GM23338 (cell line): ENCODE data around the gene UNC5B. TPM values are rescaled to one million over a fixed set of nuclear protein-coding genes. Genes with fewer than 3 reads are reported as not detected.
A peak's percentile ranks its signal among the peaks of the same experiment; 100 is the strongest.

Experiments
- ATAC-seq: fragments of 200-7000 bp; cut with Tn5 transposase; 3 replicates; pipeline ENCODE4 v1.9.1; 2020
- DNase-seq: peaks from one replicate; pipeline ENCODE4 v3.0.0-alpha.2; 2015; ENCODE audit warnings: low spot score
- H2AFZ ChIP-seq: fragments of 200-600 bp; sonication (generic); 2 replicates; pipeline ENCODE4 v1.8.0; 2016; ENCODE audit warnings: antibody characterized with exemption, mild to moderate bottlenecking, moderate library complexity
- H3F3A ChIP-seq: fragments of 200-600 bp; sonication (generic); replicated peaks from 2 replicates; pipeline ENCODE4 v1.8.0; 2017; ENCODE audit warnings: antibody characterized with exemption, mixed run types, low read depth
- H3K27ac ChIP-seq: fragments of 200-600 bp; sonication (generic); 2 replicates; pipeline ENCODE4 v1.6.1; 2016; ENCODE audit warnings: low read depth
- H3K27me3 ChIP-seq: fragments of 200-600 bp; sonication (generic); 2 replicates; pipeline ENCODE4 v1.8.0; 2016; ENCODE audit warnings: mild to moderate bottlenecking, mixed run types, moderate library complexity; ENCODE audit not compliant: insufficient read depth
- H3K36me3 ChIP-seq: fragments of 200-600 bp; sonication (generic); 2 replicates; pipeline ENCODE4 v1.8.0; 2016; ENCODE audit warnings: mild to moderate bottlenecking; ENCODE audit not compliant: insufficient read depth
- H3K4me1 ChIP-seq: fragments of 200-600 bp; sonication (generic); 2 replicates; pipeline ENCODE4 v1.8.0; 2016; ENCODE audit warnings: mild to moderate bottlenecking, moderate library complexity; ENCODE audit not compliant: insufficient read depth
- H3K4me2 ChIP-seq: fragments of 200-600 bp; sonication (generic); 2 replicates; pipeline ENCODE4 v1.7.1; 2017; ENCODE audit warnings: mixed run types
- H3K4me3 ChIP-seq: fragments of 200-600 bp; sonication (generic); 2 replicates; pipeline ENCODE4 v1.6.1; 2016; ENCODE audit warnings: mixed run types
- H3K79me2 ChIP-seq: fragments of 200-600 bp; sonication (generic); replicated peaks from 2 replicates; pipeline ENCODE4 v1.8.0; 2017; ENCODE audit warnings: mild to moderate bottlenecking; ENCODE audit not compliant: insufficient read depth
- H3K9me2 ChIP-seq: fragments of 200-600 bp; sonication (generic); 2 replicates; pipeline ENCODE4 v1.8.0; 2017; ENCODE audit not compliant: insufficient read depth
- H4K20me1 ChIP-seq: fragments of 200-600 bp; sonication (generic); replicated peaks from 2 replicates; pipeline ENCODE4 v1.8.0; 2017; ENCODE audit warnings: mild to moderate bottlenecking; ENCODE audit not compliant: insufficient read depth
- H3K27ac Mint-ChIP-seq: 2 replicates; pipeline ENCODE4 v1.8.0; 2020; ENCODE audit warnings: inconsistent platforms, mild to moderate bottlenecking, moderate library complexity, mixed read lengths
- H3K27me3 Mint-ChIP-seq: 3 replicates; pipeline ENCODE4 v1.8.0; 2022; ENCODE audit warnings: low read depth, mild to moderate bottlenecking, moderate library complexity, mixed read lengths, inconsistent platforms; ENCODE audit not compliant: insufficient read depth, poor library complexity
- H3K36me3 Mint-ChIP-seq: 3 replicates; pipeline ENCODE4 v1.8.0; 2021; ENCODE audit warnings: low read depth, mild to moderate bottlenecking, inconsistent platforms, moderate library complexity, mixed read lengths
- H3K4me1 Mint-ChIP-seq: 3 replicates; pipeline ENCODE4 v1.8.0; 2020; ENCODE audit warnings: mild to moderate bottlenecking, inconsistent platforms, mixed read lengths
- H3K4me3 Mint-ChIP-seq: 3 replicates; pipeline ENCODE4 v1.8.0; 2021; ENCODE audit warnings: moderate library complexity, mild to moderate bottlenecking, inconsistent platforms, mixed read lengths
- H3K9me3 Mint-ChIP-seq: 3 replicates; pipeline ENCODE4 v1.8.0; 2020; ENCODE audit warnings: moderate library complexity, mild to moderate bottlenecking, inconsistent platforms, mixed read lengths
- ETS1 ChIP-seq: IDR thresholded peaks from 2 replicates; pipeline ENCODE4 v1.6.1; 2016; ENCODE audit warnings: antibody characterized with exemption
- EZH2phosphoT487 ChIP-seq: fragments of 200-600 bp; sonication (generic); IDR thresholded peaks from one replicate; pipeline ENCODE4 v1.8.1; 2018; ENCODE audit warnings: antibody characterized with exemption; ENCODE audit not compliant: unreplicated experiment
- NANOG ChIP-seq: IDR thresholded peaks from 2 replicates; pipeline ENCODE4 v1.6.1; 2016; ENCODE audit warnings: antibody characterized with exemption, borderline replicate concordance
- POLR2AphosphoS5 ChIP-seq: IDR thresholded peaks from 2 replicates; pipeline ENCODE4 v1.6.1; 2016; ENCODE audit warnings: antibody characterized with exemption, low read depth
- STAT1 ChIP-seq: IDR thresholded peaks from one replicate; pipeline ENCODE4 v1.6.1; 2016; ENCODE audit warnings: antibody characterized with exemption; ENCODE audit not compliant: unreplicated experiment
- ZNF331 ChIP-seq: fragments of 250-450 bp; sonication (Bioruptor Pico); IDR thresholded peaks from 2 replicates; pipeline ENCODE4 v1.5.0; 2020; ENCODE audit warnings: low read depth, mild to moderate bottlenecking, moderate library complexity
- polyA plus RNA-seq: library from polyadenylated mRNA; unstranded; fragments of >200 nt; fragmentation: Nextera tagmentation; extraction: Ambion mirVana; gene quantifications from 2 replicates; pipeline ENCODE4 v1.2.1, GENCODE V29; 2016
- total RNA-seq: library from RNA; depleted of rRNA; stranded (reverse); fragments of >200 nt; shearing (Covaris generic); gene quantifications from 2 replicates; pipeline ENCODE4 v1.2.3, GENCODE V29; 2014
- TF ChIP-seq, protein P1 (sequence below), 2 experiments: fragments of 200-600 bp in 1 of 2; sonication (generic) in 1 of 2; conservative IDR thresholded peaks; 2 replicates each; pipeline versions ENCODE4 v1.5.1 to v1.6.1; 2016 to 2017; ENCODE audit warnings: antibody characterized with exemption in 2 of 2, low read depth in 2 of 2, mild to moderate bottlenecking in 2 of 2, moderate library complexity in 1 of 2

The UNC5B gene
- total and polyA plus RNA-seq, 2 experiments from 2014 or later: 8.0 to 31.2 TPM

DNA sequence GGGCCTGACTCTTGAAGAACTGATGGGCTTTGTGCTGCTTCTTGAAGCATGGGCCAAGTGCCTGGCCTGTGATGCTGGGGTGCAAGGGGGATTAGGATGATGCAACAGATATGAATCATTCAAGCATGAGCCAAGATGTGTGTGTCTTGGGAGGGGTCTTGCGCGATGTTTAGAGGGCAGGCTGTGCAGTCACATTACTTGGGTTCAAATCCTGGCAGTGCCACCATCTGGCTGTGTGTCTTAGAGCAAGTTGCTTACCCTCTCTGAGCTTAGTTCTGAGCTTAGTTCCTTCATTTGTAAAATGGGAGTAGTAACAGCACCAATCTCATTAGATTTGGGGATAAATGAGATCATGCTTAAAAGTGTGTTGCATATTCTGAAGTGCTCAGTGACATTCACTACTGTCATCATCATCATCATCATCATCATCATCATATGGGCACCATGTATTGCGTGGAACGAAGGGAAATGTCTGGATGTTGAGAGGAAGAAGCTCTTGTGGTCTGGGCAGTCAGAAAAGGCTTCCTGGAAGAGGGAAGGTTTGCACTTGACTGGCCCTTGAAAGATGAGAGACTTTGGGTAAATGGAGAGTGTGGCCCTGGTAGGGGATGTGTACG, 9.3 kb downstream of the UNC5B start:
- Mint-ChIP-seq H3K27ac (peak overlapping the region; percentile 34; the same call in 1 of the 2 replicates), H3K9me3 (no peaks in the 10 kb centered on the region), H3K27me3 (peaks cover 16% of the 10 kb centered on the region), H3K4me1 (peaks cover 55% of the 10 kb centered on the region), H3K36me3 (peaks cover 11% of the 10 kb centered on the region; the same call in 1 of the 3 replicates), H3K4me3 (no peak overlapping the region)
- no peak for TF ChIP-seq ETS1
- TF ChIP-seq ZNF331 (CRISPR knock-in tag): no peak
- TF ChIP-seq NANOG: no peak
- ATAC-seq (no peak), DNase-seq (no peak)
- Histone ChIP-seq H3K27ac (no peak overlapping the region), H3K4me2 (no peak overlapping the region), H3K27me3 (no peaks in the 10 kb centered on the region), H3K4me3 (no peak overlapping the region), H3K79me2 (peaks cover 66% of the 10 kb centered on the region), H3K36me3 (no peaks in the 10 kb centered on the region), H4K20me1 (peaks cover 11% of the 10 kb centered on the region; the same call in 1 of the 2 replicates), H3K9me2 (no peaks in the 10 kb centered on the region), H3F3A (peaks cover 6% of the 10 kb centered on the region; the same call in 1 of the 2 replicates), H2AFZ (no peak overlapping the region), H3K4me1 (peaks cover 40% of the 10 kb centered on the region)

- H3K4me3 ChIP-seq: no peak overlapping the region
- H3K36me3 ChIP-seq: no peaks in the 10 kb centered on the region
- H3K27ac ChIP-seq: no peak overlapping the region
- H3K79me2 ChIP-seq: peaks cover 73% of the 10 kb centered on the region
- H3K27me3 ChIP-seq: no peaks in the 10 kb centered on the region
- H3K4me1 Mint-ChIP-seq: peaks cover 52% of the 10 kb centered on the region
- peaks cover 11% of the 10 kb centered on the region; the same call in 1 of the 3 replicates for H3K36me3 Mint-ChIP-seq
- TF ChIP-seq, protein P1, sequence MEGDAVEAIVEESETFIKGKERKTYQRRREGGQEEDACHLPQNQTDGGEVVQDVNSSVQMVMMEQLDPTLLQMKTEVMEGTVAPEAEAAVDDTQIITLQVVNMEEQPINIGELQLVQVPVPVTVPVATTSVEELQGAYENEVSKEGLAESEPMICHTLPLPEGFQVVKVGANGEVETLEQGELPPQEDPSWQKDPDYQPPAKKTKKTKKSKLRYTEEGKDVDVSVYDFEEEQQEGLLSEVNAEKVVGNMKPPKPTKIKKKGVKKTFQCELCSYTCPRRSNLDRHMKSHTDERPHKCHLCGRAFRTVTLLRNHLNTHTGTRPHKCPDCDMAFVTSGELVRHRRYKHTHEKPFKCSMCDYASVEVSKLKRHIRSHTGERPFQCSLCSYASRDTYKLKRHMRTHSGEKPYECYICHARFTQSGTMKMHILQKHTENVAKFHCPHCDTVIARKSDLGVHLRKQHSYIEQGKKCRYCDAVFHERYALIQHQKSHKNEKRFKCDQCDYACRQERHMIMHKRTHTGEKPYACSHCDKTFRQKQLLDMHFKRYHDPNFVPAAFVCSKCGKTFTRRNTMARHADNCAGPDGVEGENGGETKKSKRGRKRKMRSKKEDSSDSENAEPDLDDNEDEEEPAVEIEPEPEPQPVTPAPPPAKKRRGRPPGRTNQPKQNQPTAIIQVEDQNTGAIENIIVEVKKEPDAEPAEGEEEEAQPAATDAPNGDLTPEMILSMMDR (conservative IDR thresholded peaks at IDR 0.05; ENCODE audit: low read depth in 2 of 2): peak; percentile 27 to 29; a peak in 3 of 4 replicates
- TF ChIP-seq STAT1: no peak
- TF ChIP-seq EZH2phosphoT487: no peak
- no peak for TF ChIP-seq POLR2AphosphoS5
- no peak overlapping the region for H2AFZ ChIP-seq
- H3K27me3 Mint-ChIP-seq: peaks cover 13% of the 10 kb centered on the region
- no peaks in the 10 kb centered on the region for H3K9me3 Mint-ChIP-seq
- no peaks in the 10 kb centered on the region for H3F3A ChIP-seq
- H3K27ac Mint-ChIP-seq: peak overlapping the region; percentile 45
- no peak overlapping the region; the same call in 2 of the 3 replicates for H3K4me3 Mint-ChIP-seq
- no peaks in the 10 kb centered on the region for H3K9me2 ChIP-seq
- H4K20me1 ChIP-seq: peaks cover 16% of the 10 kb centered on the region; the same call in 1 of the 2 replicates
- DNase-seq (peak; percentile 74), ATAC-seq (peak; percentile 77)
- peaks cover 36% of the 10 kb centered on the region for H3K4me1 ChIP-seq
- peak overlapping the region; percentile 55; the same call in 1 of the 2 replicates for H3K4me2 ChIP-seq
Observed at GRCh38 chr10:71222601-71223346, 10.4 kb downstream of the UNC5B start.
